Activated T-cell treated with anti-CD3 and anti-CD28 coated beads for 4 hours (primary cell): ENCODE results near the gene TRMT5.

Experiments used
- DNase-seq: peaks from one replicate; pipeline ENCODE4 v3.0.0-alpha.2; 2020

TRMT5 gene

DNA sequence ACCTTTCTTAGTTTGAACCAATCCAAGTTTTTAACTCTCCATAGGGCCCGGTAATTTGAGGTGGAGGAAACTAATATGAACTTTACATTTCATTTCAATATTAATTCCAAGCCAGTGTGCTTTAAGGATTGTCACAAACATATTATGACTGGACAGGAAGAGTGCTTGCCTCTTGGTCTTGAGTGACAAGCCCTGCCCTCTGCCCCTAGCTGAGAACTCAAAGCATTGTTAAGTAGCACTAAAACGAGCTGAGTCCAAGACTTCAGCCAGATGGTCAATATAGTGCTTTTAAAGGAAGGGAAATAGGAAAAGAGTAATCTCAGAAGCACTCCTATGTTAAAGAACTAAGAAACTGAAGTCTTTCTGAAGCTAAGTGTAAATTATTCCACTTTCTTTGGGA, 17.1 kb downstream of the TRMT5 start:
- DNase-seq, result no peak

DNA sequence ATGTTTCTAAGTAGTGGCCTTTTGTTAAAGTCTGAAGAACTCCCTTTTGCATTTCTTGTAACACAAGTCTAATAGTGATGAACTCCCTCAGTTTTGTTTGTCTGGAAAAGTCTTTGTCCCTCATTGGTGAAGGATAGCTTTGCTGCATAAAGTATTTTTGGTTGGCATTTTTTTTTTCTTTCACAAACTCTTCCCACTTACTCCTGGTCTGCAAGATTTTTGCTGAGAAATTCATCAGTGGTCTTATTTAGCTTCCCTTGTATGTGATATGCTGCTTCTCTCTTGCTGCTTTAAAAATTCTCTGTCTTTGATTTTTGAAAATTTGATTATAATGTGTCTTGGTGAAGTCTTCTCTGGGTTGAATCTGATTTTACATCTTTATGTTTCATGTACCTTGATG, 22.7 kb downstream of the TRMT5 start:
- no peak for DNase-seq

DNA sequence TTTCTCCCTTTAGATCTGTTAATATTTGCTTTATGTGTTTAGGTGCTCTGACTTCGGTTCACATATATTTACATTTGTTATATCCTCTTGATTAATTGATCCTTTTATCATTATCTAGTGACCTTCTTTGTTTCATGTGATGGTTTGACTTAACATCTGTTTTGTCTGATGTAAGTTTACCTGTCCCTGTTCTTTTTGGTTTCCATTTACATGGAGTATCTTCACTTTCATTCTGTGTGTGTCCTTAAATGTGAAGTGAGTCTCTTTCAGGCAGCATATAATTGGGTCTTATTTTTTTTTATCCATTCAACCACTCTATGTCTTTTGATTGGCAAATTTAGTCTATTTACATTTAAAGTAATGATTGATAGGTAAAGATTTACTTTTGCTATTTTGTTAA, 24.2 kb downstream of the TRMT5 start:
- no peak for DNase-seq

DNA sequence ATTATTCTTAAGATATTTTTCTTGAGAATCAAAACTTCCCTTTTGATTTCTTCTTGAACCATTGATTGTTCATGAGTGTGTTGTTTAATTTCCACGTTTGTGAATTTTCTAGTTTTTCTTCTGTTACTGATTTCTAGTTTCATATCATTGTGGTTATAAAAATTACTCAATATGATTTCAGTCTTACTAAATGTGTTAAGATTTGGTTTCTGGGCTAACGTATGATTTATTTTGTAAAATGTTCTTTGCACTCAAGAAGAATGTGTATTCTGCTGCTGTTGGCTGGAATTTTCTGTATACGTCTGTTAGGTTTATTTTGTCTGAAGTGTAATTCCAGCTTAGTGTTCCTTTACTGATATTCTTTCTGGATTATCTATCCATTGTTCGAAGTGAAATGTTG, 24.7 kb downstream of the TRMT5 start:
- no peak for DNase-seq

DNA sequence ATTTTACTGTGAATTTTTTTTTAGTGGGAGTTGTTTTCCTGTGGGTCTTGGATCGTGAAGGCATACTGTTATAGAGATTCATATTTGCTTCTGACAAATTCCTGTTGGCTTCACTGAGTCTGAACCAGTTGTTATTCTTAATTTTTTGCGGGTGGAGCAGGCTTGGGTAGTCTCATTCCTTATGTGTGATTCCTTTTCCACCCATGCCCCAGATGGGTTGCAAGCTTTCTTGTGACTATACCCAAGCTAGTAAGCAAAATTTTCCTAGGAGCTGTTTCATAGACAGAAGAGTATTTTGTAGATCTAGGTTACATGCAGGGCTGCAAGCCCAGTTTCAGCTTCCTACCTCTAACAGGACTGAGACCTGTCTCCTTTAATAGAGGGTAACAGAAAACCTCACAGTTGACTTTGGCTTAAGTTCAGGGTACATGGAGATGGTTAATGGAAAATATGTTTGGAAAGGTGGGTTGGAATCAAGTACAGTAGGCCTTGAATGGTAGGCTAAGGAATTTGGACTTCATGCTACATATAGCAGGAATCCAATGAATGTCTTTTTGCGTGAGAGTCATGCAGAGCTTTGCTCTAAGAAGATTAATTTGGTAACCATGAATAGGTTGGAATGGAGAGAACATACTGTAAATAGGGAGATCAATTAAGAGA, 29.0 kb downstream of the TRMT5 start:
- no peak for DNase-seq

DNA sequence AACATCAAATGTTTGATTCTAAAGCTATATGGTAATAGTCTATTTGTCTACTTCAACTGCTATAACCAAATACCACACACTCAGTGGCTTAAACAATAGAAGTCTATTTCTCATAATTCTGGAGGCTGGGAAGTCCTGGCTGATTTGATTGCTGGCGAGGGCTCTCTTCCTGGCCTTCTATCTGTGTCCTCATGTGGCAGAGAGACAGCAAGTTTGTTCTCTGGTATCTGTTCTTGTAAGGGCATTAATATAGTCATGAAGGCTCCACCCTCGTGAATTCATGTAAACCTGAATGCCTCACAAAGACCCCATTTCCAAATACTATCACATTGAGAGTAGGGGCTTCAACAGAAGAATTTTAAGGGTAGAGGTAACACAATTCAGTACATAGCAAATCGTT, 34.1 kb downstream of the TRMT5 start:
- no peak for DNase-seq

DNA sequence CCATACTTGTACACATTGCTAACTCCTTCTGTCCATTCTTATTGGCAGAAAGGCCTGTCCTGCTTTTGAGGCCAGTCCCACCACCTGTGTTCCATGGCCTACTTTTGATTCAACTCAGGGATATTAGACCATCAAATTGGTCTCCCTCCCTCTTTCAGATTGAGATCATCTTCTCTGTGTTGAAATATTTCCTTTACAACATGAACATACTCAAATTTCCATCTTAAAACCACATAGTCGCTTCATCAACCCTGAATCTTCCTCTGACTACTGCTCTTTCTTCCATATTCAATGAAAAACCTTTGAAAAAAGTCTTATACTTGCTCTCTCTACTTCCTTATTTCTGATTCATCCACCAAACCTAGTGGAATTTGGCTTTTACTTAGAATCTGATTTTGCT, 34.9 kb downstream of the TRMT5 start:
- DNase-seq, result no peak

DNA sequence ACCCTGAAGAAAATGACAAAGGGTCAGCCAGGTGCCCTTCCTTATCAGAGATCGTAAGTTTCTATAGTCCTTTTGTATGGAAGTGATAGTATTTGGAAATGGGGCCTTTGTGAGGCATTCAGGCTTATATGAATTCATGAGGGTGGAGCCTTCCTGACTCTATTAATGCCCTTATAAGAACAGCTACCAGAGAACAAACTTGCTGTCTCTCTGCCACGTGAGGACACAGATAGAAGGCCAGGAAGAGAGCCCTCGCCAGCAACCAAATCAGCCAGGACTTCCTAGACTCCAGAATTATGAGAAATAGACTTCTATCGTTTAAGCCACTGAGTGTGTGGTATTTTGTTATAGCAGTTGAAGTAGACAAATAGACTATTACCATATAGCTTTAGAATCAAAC, 36.7 kb downstream of the TRMT5 start:
- DNase-seq, result no peak

DNA sequence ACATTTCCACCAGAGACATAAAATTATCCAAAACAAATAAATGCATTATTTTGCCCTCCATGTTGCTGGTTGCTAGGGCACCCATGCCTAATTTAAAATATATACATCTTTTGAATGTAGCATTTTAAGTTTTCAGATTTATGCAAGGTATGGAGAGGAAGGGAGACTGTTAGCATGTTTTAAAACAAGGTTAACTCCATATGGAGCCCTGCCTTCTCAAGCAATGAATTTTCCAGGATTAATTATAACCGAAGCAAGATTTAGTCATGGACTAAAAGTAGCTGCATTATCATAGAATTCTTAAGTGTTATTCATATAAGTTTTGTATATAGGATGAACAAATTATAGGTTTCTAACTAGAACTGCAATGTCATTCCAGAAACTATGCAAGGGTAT, 37.2 kb downstream of the TRMT5 start:
- DNase-seq, result no peak

DNA sequence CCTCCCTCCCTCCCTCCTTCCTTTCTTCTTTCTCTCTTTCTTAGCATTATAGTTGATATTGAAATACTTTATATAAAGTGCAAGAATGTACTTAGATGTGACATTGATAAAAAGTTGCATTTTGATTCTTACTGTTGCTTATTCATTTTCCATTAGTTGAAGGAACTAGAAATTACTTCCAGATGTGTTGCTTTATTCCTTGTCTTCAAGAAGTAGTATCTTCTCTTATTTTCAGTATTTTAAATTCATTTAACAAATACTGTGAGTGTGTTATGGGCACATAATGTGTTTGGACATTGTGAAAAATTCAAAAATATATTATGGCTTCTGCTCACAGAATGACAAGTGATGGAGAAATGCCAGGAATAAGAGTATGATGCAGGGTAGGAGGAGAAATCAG, 45.6 kb downstream of the TRMT5 start:
- no peak for DNase-seq

DNA sequence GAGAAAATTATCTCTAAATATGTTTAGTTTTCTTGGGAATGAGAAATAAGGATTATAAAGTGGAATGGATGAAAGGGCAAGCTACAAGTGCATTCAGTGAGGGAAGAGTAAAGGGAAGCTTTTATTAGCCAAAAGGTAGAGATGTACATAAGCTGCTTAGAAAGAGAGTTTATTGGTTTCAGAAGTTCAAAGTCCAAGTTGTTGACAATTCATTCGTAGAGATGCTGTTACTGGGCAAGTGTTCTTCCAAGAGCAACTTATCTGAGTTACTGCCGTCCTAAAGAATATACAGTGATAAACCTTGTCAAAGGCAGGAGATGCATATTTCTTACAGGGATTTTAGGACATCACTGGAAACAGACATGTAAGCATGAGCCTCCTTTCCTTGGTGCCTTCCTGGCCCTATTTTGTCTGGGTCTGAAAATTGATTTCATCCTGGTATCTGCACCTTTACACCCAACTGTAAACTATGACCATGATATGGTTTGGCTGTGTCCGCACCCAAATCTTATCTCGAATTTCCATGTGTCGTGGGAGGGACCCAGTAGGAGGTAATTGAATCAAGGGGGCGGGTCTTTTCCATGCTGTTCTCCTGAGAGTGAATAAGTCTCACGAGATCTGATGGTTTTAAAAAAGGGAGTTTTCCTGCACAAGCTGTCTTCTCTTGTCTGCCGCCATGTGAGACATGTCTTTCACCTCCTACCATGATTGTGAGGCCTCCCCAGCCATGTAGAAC, 46.8 kb downstream of the TRMT5 start:
- no peak for DNase-seq

DNA sequence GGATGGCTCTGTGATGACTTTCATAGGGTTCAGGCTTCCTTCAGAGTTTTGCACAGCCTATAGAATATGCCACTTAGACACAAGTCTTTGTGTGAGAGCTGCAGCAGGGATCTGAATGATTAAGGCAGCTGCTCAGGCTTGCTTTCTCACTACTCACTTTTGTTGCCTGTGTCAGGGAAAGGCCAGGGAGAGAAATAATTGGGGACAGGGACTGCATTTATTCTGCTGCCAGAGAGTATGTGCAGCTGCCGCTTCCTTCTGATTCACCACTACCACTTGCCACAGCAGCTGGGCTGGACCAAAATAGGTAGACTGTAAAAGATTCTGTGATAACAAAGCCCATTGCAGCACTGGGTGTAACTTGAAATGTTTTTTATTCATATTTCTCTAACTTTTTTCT, 49.7 kb downstream of the TRMT5 start:
- DNase-seq, result no peak

DNA sequence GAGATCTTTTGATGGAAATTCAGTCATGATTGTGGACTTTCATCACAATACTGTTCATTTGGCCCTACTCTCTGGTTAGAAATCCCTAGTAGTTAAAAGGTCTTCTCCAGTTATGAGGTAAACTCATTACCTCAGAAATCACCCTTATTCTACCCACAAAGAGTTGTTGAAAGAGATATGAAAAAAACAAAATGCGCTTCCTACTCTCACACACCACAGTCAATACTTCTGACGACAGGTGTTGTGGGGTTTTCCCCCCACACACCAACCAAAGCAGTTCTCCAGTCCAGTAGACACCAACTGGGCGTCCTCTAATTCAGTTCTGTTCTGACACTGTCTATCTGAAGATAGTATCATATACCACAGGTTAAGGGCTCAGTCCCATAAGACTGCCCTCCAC, 54.9 kb downstream of the TRMT5 start:
- no peak for DNase-seq

DNA sequence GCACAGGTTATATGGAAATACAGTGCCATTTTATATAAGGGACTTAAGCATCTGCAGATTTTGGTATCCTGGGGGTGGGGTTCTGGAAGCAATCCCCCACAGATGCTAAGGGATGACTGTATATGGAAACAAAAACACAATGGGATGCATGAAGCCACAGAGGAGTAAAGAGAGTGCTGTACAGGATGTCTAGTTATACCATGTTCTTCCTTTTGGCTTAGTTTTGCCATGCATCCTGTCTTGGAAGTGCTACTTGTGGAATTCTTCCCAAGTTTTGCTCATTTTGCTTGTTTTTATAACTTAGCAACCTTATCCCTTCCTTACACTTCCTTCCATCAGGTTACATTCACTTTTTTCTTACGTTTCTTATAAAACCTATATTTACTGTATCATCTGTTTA, 55.6 kb downstream of the TRMT5 start:
- no peak for DNase-seq

DNA sequence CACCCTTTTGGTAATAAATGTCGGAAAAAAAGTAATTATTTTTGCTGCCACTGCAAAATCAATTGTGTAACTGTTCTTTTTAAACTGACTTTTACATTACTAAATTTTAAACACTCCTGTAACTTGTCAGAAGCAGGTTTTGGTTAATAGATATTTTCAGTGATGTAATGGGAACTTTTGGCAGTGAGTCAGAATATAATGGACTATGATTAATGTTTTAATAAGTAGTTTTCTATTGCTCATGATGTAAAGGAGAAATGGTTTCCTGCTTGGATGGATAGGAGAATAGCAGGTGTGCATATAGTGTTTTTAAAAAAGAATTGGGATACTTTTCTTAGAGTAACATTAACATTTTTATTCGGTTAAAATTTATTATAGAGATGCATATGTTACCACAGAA, 58.8 kb downstream of the TRMT5 start:
- DNase-seq, result no peak
